Cardiac muscle cell (in vitro differentiated cells and primary cell): Measurements from ENCODE around the gene HFM1. TPM values are rescaled to one million over a fixed set of nuclear protein-coding genes. Genes with fewer than 3 reads are reported as not detected.
A peak's percentile ranks its signal among the peaks of the same experiment; 100 is the strongest.
"Not testable (repeated sequence)": the region's sequence is repeated elsewhere in the genome, so short reads cannot be mapped to it uniquely, and the experiment has no call there.

Source experiments
- DNase-seq, 2 donors: peaks; one replicate each; pipeline versions ENCODE4 v3.0.0 to v3.0.0-alpha.2; 2010 to 2017; ENCODE audit warnings: low read depth in 1 of 2, low spot score in 1 of 2
- H3K27ac ChIP-seq: fragments of 200-600 bp; sonication (generic); 2 replicates; pipeline ENCODE4 v1.5.1; 2016
- H3K27me3 ChIP-seq: fragments of 200-600 bp; sonication (generic); 2 replicates; pipeline ENCODE4 v1.6.0; 2016; ENCODE audit warnings: control low read depth
- H3K36me3 ChIP-seq: fragments of 200-600 bp; sonication (generic); 2 replicates; pipeline ENCODE4 v1.5.1; 2016; ENCODE audit warnings: control low read depth
- H3K4me1 ChIP-seq: fragments of 200-600 bp; sonication (generic); 2 replicates; pipeline ENCODE4 v1.8.1; 2017; ENCODE audit warnings: low read depth, mild to moderate bottlenecking, mixed run types
- H3K4me3 ChIP-seq: fragments of 200-600 bp; sonication (generic); 2 replicates; pipeline ENCODE4 v1.5.1; 2016; ENCODE audit warnings: mild to moderate bottlenecking
- H3K9me3 ChIP-seq: fragments of 200-600 bp; sonication (generic); 2 replicates; pipeline ENCODE4 v1.5.1; 2017; ENCODE audit warnings: low read depth, mild to moderate bottlenecking, control low read depth
- CTCF ChIP-seq: IDR thresholded peaks from 2 replicates; pipeline ENCODE4 v1.5.1; 2012; ENCODE audit warnings: low read depth, mild to moderate bottlenecking, low read length
- polyA plus RNA-seq: library from polyadenylated mRNA; unstranded; fragments of >200 nt; fragmentation: Nextera tagmentation; extraction: Ambion mirVana; gene quantifications from 2 replicates; pipeline ENCODE4 v1.2.1, GENCODE V29; 2016
- total RNA-seq: library from RNA; depleted of rRNA; stranded (reverse); fragments of >200 nt; gene quantifications from 2 replicates; pipeline ENCODE4 v1.2.3, GENCODE V29; 2016

Gene HFM1
- 6.3 and 8.3 TPM in 2 replicates for total RNA-seq
- polyA plus RNA-seq = 1.8 and 6.0 TPM in 2 replicates

- Histone ChIP-seq H3K27ac (peak within 1 kb of the TSS; percentile 77), H3K9me3 (no peaks in the 10 kb centered on the region), H3K4me1 (peaks cover 6% of the 10 kb centered on the region), H3K36me3 (no peaks in the 10 kb centered on the region), H3K27me3 (no peaks in the 10 kb centered on the region), H3K4me3 (peak within 1 kb of the TSS; percentile 53)
- peak; percentile 85 to 91 for DNase-seq
- peak; percentile 3 for TF ChIP-seq CTCF
These were observed at the start of gene HFM1 for GRCh38 chr1:91404151-91405012. HFM1 (minus strand) TSS chr1:91404837; CDS start chr1:91401082, 3,755 bp downstream.

GRCh38 chr1:91454136-91454535 is 49.5 kb upstream of the HFM1 start:
- Histone ChIP-seq H3K36me3 (no peaks in the 10 kb centered on the region), H3K4me1 (no peaks in the 10 kb centered on the region), H3K27me3 (no peaks in the 10 kb centered on the region), H3K4me3 (no peak overlapping the region), H3K9me3 (no peaks in the 10 kb centered on the region), H3K27ac (no peak overlapping the region)
- peak in 1 of 2 donors; percentile 34 for DNase-seq
- no peak for TF ChIP-seq CTCF

GRCh38 chr1:91450260-91450659 is 45.6 kb upstream of the HFM1 start:
- Histone ChIP-seq H3K36me3 (no peaks in the 10 kb centered on the region), H3K27me3 (no peaks in the 10 kb centered on the region), H3K27ac (no peak overlapping the region), H3K4me3 (no peak overlapping the region), H3K4me1 (no peaks in the 10 kb centered on the region), H3K9me3 (no peaks in the 10 kb centered on the region)
- DNase-seq = peak in 1 of 2 donors; percentile 38
- no peak for TF ChIP-seq CTCF

- not testable (repeated sequence) for H3K4me3 ChIP-seq, DNase-seq, H3K9me3 ChIP-seq, H3K36me3 ChIP-seq, H3K4me1 ChIP-seq, H3K27me3 ChIP-seq, H3K27ac ChIP-seq
These were observed 43.1 kb upstream of the HFM1 start for GRCh38 chr1:91447782-91448181.

GRCh38 chr1:91441980-91442379 is 37.3 kb upstream of the HFM1 start:
- H3K36me3 ChIP-seq, H3K4me1 ChIP-seq, H3K9me3 ChIP-seq, DNase-seq, H3K27me3 ChIP-seq, H3K27ac ChIP-seq, H3K4me3 ChIP-seq: not testable (repeated sequence)

GRCh38 chr1:91440847-91441246 is 36.2 kb upstream of the HFM1 start:
- H3K27ac ChIP-seq = no peak overlapping the region
- H3K4me3 ChIP-seq = no peak overlapping the region
- no peaks in the 10 kb centered on the region for H3K9me3 ChIP-seq
- peak in 1 of 2 donors; percentile 38 for DNase-seq
- no peaks in the 10 kb centered on the region for H3K36me3 ChIP-seq
- peak; percentile 34 for TF ChIP-seq CTCF
- no peaks in the 10 kb centered on the region for H3K27me3 ChIP-seq
- H3K4me1 ChIP-seq = no peaks in the 10 kb centered on the region
